K562 (cell line): ENCODE results near the gene TERB1. TPM values are rescaled to one million over a fixed set of nuclear protein-coding genes. Genes with fewer than 3 reads are reported as not detected.
A peak's percentile ranks its signal among the peaks of the same experiment; 100 is the strongest.

ENCODE experiments used
- ESRRB ChIP-seq: fragments of 250-450 bp; sonication (Bioruptor Pico); IDR thresholded peaks from 2 replicates; pipeline ENCODE4 v1.5.0; 2020; ENCODE audit warnings: mild to moderate bottlenecking, moderate library complexity, borderline replicate concordance
- POLR2H ChIP-seq: IDR thresholded peaks from 2 replicates; pipeline ENCODE4 v1.6.1; 2016; ENCODE audit warnings: missing genetic modification characterization, low read depth, mild to moderate bottlenecking, control low read depth, missing compliant biosample characterization, moderate library complexity
- PTBP1 ChIP-seq: fragments of 200-400 bp; formaldehyde crosslinking; IDR thresholded peaks from 2 replicates; pipeline ENCODE4 v1.6.1; 2017; ENCODE audit warnings: low read depth, low read length
- SAFB ChIP-seq: fragments of 200-400 bp; formaldehyde crosslinking; IDR thresholded peaks from 2 replicates; pipeline ENCODE4 v1.6.1; 2017; ENCODE audit warnings: low read depth, low read length, borderline replicate concordance
- ZC3H8 ChIP-seq: fragments of 450-650 bp; IDR thresholded peaks from 2 replicates; pipeline ENCODE4 v1.6.1; 2017
- ZNF444 ChIP-seq: fragments of 250-450 bp; sonication (Bioruptor Pico); IDR thresholded peaks from 2 replicates; pipeline ENCODE4 v1.4.0; 2020; ENCODE audit warnings: mild to moderate bottlenecking, moderate library complexity
- ZNF589 ChIP-seq: fragments of 200-800 bp; sonication (Bioruptor generic); IDR thresholded peaks from 2 replicates; pipeline ENCODE4 v1.6.1; 2016; ENCODE audit warnings: low read depth, missing genetic modification characterization, missing compliant biosample characterization
- polyA plus RNA-seq, 8 experiments: library from polyadenylated mRNA; depleted of rRNA in 4 of 8; stranded (reverse) in 5 of 8; unstranded in 3 of 8; fragments of >200 nt; fragmentation: Nextera tagmentation in 2 of 8; fragmentation: Illumina TruSeq in 1 of 8; extraction: Ambion mirVana in 2 of 8; extraction: Trizol in 1 of 8; gene quantifications; 2 replicates each; pipeline versions ENCODE4 v1.2.1 to v1.2.3, GENCODE V29; 2011 to 2014; ENCODE audit warnings: inconsistent platforms in 1 of 8, missing spikeins in 1 of 8
- total RNA-seq, 7 experiments: library from RNA; depleted of rRNA in 6 of 7; stranded (reverse); fragments of >200 nt in 6 of 7; fragmentation: Illumina TruSeq in 2 of 7; extraction: Trizol in 2 of 7; gene quantifications; 2 replicates each; pipeline versions ENCODE4 v1.2.1 to v1.2.3, GENCODE V29; 2011 to 2021; ENCODE audit warnings: low replicate concordance in 1 of 7
- TF ChIP-seq, protein P1 (sequence below): fragments of 200-600 bp; sonication (generic); IDR thresholded peaks from one replicate; pipeline ENCODE4 v1.6.1; 2012; ENCODE audit warnings: mild to moderate bottlenecking, low read depth, low read length, inconsistent platforms
- TF ChIP-seq, protein P2 (sequence below): sonication (generic); formaldehyde crosslinking; IDR thresholded peaks from 2 replicates; pipeline ENCODE4 v1.8.1; 2023; ENCODE audit warnings: missing genetic modification reagents, mild to moderate bottlenecking, borderline replicate concordance
- TF ChIP-seq, protein P3 (sequence below): sonication (generic); formaldehyde crosslinking; IDR thresholded peaks from 2 replicates; pipeline ENCODE4 v1.8.0; 2022; ENCODE audit warnings: missing genetic modification reagents, mild to moderate bottlenecking, moderate library complexity, borderline replicate concordance

The TERB1 gene
- total and polyA plus RNA-seq, 9 of the 15 experiments (the other 6 are each of a cell fraction or from before 2014, with no cell fraction given): not detected

DNA sequence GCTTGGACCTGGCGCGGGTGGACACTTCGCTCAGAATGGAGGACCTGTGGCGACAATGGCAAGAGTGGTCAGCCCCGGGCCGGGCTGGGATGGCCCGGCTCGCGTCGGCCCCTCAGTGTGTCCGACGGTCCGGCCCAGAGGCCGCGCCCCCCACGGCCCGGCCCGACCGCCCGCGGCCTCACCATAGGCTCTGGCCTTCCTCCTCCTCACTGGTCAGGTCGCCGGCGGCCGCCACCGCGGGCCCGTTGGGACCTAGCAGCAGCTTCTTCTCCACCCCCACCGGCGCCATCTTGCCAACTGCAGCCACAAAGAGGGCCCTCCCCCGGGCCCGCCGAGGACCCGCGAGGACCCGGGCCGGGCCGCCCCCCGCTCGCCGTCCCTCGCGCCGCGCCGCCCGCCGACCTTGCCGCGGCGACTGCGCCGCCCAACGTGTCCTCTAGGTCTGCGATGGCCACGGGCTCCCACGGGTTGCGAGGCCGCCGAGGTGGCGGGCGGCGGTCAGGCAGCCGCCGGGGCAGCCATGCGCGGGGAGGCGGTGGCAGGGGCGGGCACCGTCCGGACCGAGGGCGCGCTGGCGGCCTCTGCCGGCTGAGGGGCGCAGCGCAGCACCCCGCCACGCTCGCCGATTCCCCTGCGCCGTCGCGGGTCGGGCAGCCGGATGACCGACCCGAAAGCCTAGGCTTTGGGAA is 49.9 kb downstream of the TERB1 start, which contains the start of gene DYNC1LI2 (continued):
- TF ChIP-seq, protein P1, sequence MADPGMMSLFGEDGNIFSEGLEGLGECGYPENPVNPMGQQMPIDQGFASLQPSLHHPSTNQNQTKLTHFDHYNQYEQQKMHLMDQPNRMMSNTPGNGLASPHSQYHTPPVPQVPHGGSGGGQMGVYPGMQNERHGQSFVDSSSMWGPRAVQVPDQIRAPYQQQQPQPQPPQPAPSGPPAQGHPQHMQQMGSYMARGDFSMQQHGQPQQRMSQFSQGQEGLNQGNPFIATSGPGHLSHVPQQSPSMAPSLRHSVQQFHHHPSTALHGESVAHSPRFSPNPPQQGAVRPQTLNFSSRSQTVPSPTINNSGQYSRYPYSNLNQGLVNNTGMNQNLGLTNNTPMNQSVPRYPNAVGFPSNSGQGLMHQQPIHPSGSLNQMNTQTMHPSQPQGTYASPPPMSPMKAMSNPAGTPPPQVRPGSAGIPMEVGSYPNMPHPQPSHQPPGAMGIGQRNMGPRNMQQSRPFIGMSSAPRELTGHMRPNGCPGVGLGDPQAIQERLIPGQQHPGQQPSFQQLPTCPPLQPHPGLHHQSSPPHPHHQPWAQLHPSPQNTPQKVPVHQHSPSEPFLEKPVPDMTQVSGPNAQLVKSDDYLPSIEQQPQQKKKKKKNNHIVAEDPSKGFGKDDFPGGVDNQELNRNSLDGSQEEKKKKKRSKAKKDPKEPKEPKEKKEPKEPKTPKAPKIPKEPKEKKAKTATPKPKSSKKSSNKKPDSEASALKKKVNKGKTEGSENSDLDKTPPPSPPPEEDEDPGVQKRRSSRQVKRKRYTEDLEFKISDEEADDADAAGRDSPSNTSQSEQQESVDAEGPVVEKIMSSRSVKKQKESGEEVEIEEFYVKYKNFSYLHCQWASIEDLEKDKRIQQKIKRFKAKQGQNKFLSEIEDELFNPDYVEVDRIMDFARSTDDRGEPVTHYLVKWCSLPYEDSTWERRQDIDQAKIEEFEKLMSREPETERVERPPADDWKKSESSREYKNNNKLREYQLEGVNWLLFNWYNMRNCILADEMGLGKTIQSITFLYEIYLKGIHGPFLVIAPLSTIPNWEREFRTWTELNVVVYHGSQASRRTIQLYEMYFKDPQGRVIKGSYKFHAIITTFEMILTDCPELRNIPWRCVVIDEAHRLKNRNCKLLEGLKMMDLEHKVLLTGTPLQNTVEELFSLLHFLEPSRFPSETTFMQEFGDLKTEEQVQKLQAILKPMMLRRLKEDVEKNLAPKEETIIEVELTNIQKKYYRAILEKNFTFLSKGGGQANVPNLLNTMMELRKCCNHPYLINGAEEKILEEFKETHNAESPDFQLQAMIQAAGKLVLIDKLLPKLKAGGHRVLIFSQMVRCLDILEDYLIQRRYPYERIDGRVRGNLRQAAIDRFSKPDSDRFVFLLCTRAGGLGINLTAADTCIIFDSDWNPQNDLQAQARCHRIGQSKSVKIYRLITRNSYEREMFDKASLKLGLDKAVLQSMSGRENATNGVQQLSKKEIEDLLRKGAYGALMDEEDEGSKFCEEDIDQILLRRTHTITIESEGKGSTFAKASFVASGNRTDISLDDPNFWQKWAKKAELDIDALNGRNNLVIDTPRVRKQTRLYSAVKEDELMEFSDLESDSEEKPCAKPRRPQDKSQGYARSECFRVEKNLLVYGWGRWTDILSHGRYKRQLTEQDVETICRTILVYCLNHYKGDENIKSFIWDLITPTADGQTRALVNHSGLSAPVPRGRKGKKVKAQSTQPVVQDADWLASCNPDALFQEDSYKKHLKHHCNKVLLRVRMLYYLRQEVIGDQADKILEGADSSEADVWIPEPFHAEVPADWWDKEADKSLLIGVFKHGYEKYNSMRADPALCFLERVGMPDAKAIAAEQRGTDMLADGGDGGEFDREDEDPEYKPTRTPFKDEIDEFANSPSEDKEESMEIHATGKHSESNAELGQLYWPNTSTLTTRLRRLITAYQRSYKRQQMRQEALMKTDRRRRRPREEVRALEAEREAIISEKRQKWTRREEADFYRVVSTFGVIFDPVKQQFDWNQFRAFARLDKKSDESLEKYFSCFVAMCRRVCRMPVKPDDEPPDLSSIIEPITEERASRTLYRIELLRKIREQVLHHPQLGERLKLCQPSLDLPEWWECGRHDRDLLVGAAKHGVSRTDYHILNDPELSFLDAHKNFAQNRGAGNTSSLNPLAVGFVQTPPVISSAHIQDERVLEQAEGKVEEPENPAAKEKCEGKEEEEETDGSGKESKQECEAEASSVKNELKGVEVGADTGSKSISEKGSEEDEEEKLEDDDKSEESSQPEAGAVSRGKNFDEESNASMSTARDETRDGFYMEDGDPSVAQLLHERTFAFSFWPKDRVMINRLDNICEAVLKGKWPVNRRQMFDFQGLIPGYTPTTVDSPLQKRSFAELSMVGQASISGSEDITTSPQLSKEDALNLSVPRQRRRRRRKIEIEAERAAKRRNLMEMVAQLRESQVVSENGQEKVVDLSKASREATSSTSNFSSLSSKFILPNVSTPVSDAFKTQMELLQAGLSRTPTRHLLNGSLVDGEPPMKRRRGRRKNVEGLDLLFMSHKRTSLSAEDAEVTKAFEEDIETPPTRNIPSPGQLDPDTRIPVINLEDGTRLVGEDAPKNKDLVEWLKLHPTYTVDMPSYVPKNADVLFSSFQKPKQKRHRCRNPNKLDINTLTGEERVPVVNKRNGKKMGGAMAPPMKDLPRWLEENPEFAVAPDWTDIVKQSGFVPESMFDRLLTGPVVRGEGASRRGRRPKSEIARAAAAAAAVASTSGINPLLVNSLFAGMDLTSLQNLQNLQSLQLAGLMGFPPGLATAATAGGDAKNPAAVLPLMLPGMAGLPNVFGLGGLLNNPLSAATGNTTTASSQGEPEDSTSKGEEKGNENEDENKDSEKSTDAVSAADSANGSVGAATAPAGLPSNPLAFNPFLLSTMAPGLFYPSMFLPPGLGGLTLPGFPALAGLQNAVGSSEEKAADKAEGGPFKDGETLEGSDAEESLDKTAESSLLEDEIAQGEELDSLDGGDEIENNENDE: no peak
- TF ChIP-seq ESRRB (CRISPR knock-in tag) (no peak), ZNF444 (CRISPR knock-in tag) (no peak), POLR2H (tag) (peak; percentile 21; the same call in 1 of the 2 replicates), PTBP1 (no peak), SAFB (no peak), ZNF589 (CRISPR knock-in tag) (no peak), ZC3H8 (no peak)
- TF ChIP-seq, protein P2, sequence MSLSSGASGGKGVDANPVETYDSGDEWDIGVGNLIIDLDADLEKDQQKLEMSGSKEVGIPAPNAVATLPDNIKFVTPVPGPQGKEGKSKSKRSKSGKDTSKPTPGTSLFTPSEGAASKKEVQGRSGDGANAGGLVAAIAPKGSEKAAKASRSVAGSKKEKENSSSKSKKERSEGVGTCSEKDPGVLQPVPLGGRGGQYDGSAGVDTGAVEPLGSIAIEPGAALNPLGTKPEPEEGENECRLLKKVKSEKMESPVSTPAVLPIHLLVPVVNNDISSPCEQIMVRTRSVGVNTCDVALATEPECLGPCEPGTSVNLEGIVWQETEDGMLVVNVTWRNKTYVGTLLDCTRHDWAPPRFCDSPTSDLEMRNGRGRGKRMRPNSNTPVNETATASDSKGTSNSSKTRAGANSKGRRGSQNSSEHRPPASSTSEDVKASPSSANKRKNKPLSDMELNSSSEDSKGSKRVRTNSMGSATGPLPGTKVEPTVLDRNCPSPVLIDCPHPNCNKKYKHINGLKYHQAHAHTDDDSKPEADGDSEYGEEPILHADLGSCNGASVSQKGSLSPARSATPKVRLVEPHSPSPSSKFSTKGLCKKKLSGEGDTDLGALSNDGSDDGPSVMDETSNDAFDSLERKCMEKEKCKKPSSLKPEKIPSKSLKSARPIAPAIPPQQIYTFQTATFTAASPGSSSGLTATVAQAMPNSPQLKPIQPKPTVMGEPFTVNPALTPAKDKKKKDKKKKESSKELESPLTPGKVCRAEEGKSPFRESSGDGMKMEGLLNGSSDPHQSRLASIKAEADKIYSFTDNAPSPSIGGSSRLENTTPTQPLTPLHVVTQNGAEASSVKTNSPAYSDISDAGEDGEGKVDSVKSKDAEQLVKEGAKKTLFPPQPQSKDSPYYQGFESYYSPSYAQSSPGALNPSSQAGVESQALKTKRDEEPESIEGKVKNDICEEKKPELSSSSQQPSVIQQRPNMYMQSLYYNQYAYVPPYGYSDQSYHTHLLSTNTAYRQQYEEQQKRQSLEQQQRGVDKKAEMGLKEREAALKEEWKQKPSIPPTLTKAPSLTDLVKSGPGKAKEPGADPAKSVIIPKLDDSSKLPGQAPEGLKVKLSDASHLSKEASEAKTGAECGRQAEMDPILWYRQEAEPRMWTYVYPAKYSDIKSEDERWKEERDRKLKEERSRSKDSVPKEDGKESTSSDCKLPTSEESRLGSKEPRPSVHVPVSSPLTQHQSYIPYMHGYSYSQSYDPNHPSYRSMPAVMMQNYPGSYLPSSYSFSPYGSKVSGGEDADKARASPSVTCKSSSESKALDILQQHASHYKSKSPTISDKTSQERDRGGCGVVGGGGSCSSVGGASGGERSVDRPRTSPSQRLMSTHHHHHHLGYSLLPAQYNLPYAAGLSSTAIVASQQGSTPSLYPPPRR: no peak
- TF ChIP-seq, protein P3, sequence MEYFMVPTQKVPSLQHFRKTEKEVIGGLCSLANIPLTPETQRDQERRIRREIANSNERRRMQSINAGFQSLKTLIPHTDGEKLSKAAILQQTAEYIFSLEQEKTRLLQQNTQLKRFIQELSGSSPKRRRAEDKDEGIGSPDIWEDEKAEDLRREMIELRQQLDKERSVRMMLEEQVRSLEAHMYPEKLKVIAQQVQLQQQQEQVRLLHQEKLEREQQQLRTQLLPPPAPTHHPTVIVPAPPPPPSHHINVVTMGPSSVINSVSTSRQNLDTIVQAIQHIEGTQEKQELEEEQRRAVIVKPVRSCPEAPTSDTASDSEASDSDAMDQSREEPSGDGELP (CRISPR knock-in tag): no peak
